ENCODE data around the gene NFILZ.

GRCh38 chr19:8600064-8600463, 30.4 kb upstream of the NFILZ start:
- TF ChIP-seq CTCF (IDR thresholded peaks at IDR 0.05 in 8 of 11, conservative IDR thresholded peaks at IDR 0.05 in 3 of 11) (no peak), POLR2A (IDR thresholded peaks at IDR 0.05) (no peak), POLR2AphosphoS5 (IDR thresholded peaks at IDR 0.05) (no peak)
